ENCODE data around the gene FBXL16. TPM values are rescaled to one million over a fixed set of nuclear protein-coding genes. Genes with fewer than 3 reads are reported as not detected.
A peak's percentile ranks its signal among the peaks of the same experiment; 100 is the strongest.

Gene FBXL16
- total and polyA plus RNA-seq, 9 of the 15 experiments (the other 6 are each of a cell fraction or from before 2014, with no cell fraction given) = 0.21 to 8.2 (median 1.7) TPM

DNA sequence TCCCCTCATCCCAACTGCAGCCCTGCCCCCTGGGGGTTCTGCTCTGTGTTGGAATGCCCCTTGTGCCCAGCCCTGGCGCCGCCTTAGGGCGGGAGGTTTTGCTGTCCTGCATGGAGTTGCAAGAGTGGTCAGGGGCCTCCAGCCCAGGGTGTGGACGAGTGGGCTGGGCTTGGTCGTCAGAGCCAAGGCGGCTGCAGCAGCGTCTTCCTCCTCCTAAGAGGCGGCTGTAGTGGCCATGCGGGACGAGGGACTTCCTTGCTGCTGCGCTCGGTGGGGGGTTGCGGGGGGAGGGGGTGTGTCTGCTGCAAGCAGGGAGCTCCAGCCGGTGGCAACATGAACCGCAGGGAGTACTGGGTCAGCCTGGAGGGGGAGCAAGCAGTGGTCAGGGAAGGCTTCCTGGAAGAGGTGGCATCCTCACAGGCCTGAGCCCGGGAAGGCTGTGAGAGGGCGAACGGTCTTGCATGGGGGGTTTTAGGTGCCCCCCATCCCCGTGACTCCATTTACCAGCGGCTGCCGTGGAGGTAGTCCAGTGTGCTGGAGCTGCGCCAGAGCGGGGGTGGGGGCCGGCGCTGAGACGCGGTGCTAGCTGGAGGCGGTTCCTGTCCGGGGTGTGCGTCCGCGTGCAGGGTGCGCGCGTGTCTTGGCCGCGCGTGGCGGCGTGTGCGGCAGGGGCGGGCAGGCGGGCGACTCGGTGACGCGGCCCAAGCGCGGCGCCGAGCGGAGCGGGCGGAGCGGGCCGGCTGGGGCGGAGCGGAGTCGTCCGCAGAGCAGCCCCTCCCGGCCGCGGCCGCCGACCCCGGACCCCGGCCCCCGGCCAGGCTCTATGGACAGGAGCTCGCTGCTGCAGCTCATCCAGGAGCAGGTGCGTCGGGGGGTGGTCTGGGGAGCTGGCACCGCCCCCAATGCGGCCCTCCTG lies 30.4 kb downstream of the FBXL16 start, which contains the start of gene RHBDL1 (continued):
- no peak for TF ChIP-seq MEF2A (IDR thresholded peaks at IDR 0.05; ENCODE audit: control insufficient read depth, low read depth, low read length)
- TF ChIP-seq LEF1 (IDR thresholded peaks at IDR 0.05) = peak; percentile 47
- no peak for TF ChIP-seq ZNF24 (IDR thresholded peaks at IDR 0.05)
- no peak for TF ChIP-seq ZNF77 (CRISPR knock-in tag; IDR thresholded peaks at IDR 0.05)
- TF ChIP-seq RBM22 (IDR thresholded peaks at IDR 0.05; ENCODE audit: low read depth, low read length, poor library complexity, severe bottlenecking) = peak; percentile 77
- TF ChIP-seq THAP12 (CRISPR knock-in tag; IDR thresholded peaks at IDR 0.05) = peak; percentile 65
- TF ChIP-seq, protein P1, sequence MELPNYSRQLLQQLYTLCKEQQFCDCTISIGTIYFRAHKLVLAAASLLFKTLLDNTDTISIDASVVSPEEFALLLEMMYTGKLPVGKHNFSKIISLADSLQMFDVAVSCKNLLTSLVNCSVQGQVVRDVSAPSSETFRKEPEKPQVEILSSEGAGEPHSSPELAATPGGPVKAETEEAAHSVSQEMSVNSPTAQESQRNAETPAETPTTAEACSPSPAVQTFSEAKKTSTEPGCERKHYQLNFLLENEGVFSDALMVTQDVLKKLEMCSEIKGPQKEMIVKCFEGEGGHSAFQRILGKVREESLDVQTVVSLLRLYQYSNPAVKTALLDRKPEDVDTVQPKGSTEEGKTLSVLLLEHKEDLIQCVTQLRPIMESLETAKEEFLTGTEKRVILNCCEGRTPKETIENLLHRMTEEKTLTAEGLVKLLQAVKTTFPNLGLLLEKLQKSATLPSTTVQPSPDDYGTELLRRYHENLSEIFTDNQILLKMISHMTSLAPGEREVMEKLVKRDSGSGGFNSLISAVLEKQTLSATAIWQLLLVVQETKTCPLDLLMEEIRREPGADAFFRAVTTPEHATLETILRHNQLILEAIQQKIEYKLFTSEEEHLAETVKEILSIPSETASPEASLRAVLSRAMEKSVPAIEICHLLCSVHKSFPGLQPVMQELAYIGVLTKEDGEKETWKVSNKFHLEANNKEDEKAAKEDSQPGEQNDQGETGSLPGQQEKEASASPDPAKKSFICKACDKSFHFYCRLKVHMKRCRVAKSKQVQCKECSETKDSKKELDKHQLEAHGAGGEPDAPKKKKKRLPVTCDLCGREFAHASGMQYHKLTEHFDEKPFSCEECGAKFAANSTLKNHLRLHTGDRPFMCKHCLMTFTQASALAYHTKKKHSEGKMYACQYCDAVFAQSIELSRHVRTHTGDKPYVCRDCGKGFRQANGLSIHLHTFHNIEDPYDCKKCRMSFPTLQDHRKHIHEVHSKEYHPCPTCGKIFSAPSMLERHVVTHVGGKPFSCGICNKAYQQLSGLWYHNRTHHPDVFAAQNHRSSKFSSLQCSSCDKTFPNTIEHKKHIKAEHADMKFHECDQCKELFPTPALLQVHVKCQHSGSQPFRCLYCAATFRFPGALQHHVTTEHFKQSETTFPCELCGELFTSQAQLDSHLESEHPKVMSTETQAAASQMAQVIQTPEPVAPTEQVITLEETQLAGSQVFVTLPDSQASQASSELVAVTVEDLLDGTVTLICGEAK (IDR thresholded peaks at IDR 0.05) = 0 out of 2 replicates have a peak, but pooled peaks have one; percentile 19
- TF ChIP-seq, protein P1 (CRISPR knock-in tag; IDR thresholded peaks at IDR 0.05) = no peak
- no peak for TF ChIP-seq JUND (IDR thresholded peaks at IDR 0.05; ENCODE audit: borderline replicate concordance, low read depth, low read length)
- no peak; the same call in 2 of the 3 replicates for TF ChIP-seq JUND (tag; IDR thresholded peaks at IDR 0.05; ENCODE audit: borderline replicate concordance, low read depth, low read length)
- no peak for TF ChIP-seq NCOA2 (IDR thresholded peaks at IDR 0.05; ENCODE audit: partially characterized antibody in 2 of 2)
- TF ChIP-seq CHD1 (IDR thresholded peaks at IDR 0.05; ENCODE audit: low read length) = peak; percentile 50
- 0 out of 2 replicates have a peak, but pooled peaks have one; percentile 63 for TF ChIP-seq FOXP4 (CRISPR knock-in tag; IDR thresholded peaks at IDR 0.05; ENCODE audit: borderline replicate concordance)

Data from K562 (cell line).